ENCODE data around the gene SLC9B2.

- TF ChIP-seq CTCF (IDR thresholded peaks at IDR 0.05; ENCODE audit: low read length) = no peak
- no peak for TF ChIP-seq EZH2 (IDR thresholded peaks at IDR 0.05; ENCODE audit: borderline replicate concordance, low read length)
Observed at GRCh38 chr4:103089481-103089880, 12.9 kb upstream of the SLC9B2 start.

Measured in OCI-LY1 (cell line).